WTC11 (cell line): ENCODE data around the gene TXNDC5.

Experiments
- AFF4 ChIP-seq: sonication (generic); formaldehyde crosslinking; IDR thresholded peaks from 2 replicates; pipeline ENCODE4 v1.8.1; 2023; ENCODE audit warnings: mild to moderate bottlenecking, missing genetic modification reagents, borderline replicate concordance
- ATF6 ChIP-seq: sonication (generic); formaldehyde crosslinking; IDR thresholded peaks from 2 replicates; pipeline ENCODE4 v1.8.1; 2023; ENCODE audit warnings: mild to moderate bottlenecking, missing genetic modification reagents
- CBFB ChIP-seq: sonication (generic); formaldehyde crosslinking; IDR thresholded peaks from 2 replicates; pipeline ENCODE4 v1.8.1; 2022; ENCODE audit warnings: mild to moderate bottlenecking, low read depth, missing genetic modification reagents
- CTCF ChIP-seq: fragments of 200-600 bp; IDR thresholded peaks from 2 replicates; pipeline ENCODE4 v1.8.0; 2022; ENCODE audit warnings: antibody characterized with exemption
- E2F5 ChIP-seq: sonication (generic); formaldehyde crosslinking; IDR thresholded peaks from 2 replicates; pipeline ENCODE4 v1.8.1; 2022; ENCODE audit warnings: mild to moderate bottlenecking, moderate library complexity, missing genetic modification reagents
- FOXJ3 ChIP-seq: sonication (generic); formaldehyde crosslinking; IDR thresholded peaks from 2 replicates; pipeline ENCODE4 v1.9.0; 2021; ENCODE audit warnings: missing genetic modification reagents, mild to moderate bottlenecking, borderline replicate concordance
- GABPB1 ChIP-seq: sonication (generic); formaldehyde crosslinking; IDR thresholded peaks from 2 replicates; pipeline ENCODE4 v1.8.1; 2023; ENCODE audit warnings: mild to moderate bottlenecking, missing genetic modification reagents
- JUN ChIP-seq: sonication (generic); formaldehyde crosslinking; IDR thresholded peaks from 2 replicates; pipeline ENCODE4 v1.8.0; 2023; ENCODE audit warnings: mild to moderate bottlenecking, missing genetic modification reagents
- MAX ChIP-seq: sonication (generic); formaldehyde crosslinking; IDR thresholded peaks from 2 replicates; pipeline ENCODE4 v1.8.0; 2022; ENCODE audit warnings: mild to moderate bottlenecking, missing genetic modification reagents
- PRDM15 ChIP-seq: sonication (generic); formaldehyde crosslinking; IDR thresholded peaks from 2 replicates; pipeline ENCODE4 v1.8.0; 2022; ENCODE audit warnings: missing genetic modification reagents
- STAT6 ChIP-seq: sonication (generic); formaldehyde crosslinking; conservative IDR thresholded peaks from 2 replicates; pipeline ENCODE4 v1.8.1; 2023; ENCODE audit warnings: mild to moderate bottlenecking, low read depth, missing genetic modification reagents, moderate library complexity

- TF ChIP-seq ATF6 (CRISPR knock-in tag) (no peak), FOXJ3 (CRISPR knock-in tag) (no peak), CTCF (no peak), JUN (CRISPR knock-in tag) (no peak), MAX (CRISPR knock-in tag) (no peak), AFF4 (CRISPR knock-in tag) (no peak), GABPB1 (CRISPR knock-in tag) (no peak), CBFB (no peak), PRDM15 (CRISPR knock-in tag) (no peak), E2F5 (CRISPR knock-in tag) (no peak), STAT6 (CRISPR knock-in tag) (no peak)
Observed at GRCh38 chr6:7866526-7866925, 44.1 kb downstream of the TXNDC5 start.
